Fibroblast of lung (primary cell): ENCODE data around the gene C4orf33. TPM values are rescaled to one million over a fixed set of nuclear protein-coding genes. Genes with fewer than 3 reads are reported as not detected.
"Not testable (repeated sequence)": the region's sequence is repeated elsewhere in the genome, so short reads cannot be mapped to it uniquely, and the experiment has no call there.

ENCODE experiments used
- DNase-seq, 2 donors: peaks; one replicate each; pipeline versions ENCODE4 v3.0.0 to v3.0.0-alpha.2; 2010; ENCODE audit warnings: low read depth in 2 of 2
- H2AFZ ChIP-seq: 2 replicates; pipeline ENCODE4 v1.5.1; 2012; ENCODE audit warnings: low read length, control low read depth, inconsistent platforms
- H3K27ac ChIP-seq: 2 replicates; pipeline ENCODE4 v1.5.1; 2011; ENCODE audit warnings: low read length, control low read depth; ENCODE audit not compliant: insufficient read depth
- H3K27me3 ChIP-seq: 2 replicates; pipeline ENCODE4 v1.5.1; 2011; ENCODE audit warnings: mild to moderate bottlenecking, low read length; ENCODE audit not compliant: control insufficient read depth, insufficient read depth
- H3K36me3 ChIP-seq: 2 replicates; pipeline ENCODE4 v1.5.1; 2011; ENCODE audit warnings: low read length; ENCODE audit not compliant: control insufficient read depth, insufficient read depth
- H3K4me1 ChIP-seq: 2 replicates; pipeline ENCODE4 v1.5.1; 2011; ENCODE audit warnings: low read length; ENCODE audit not compliant: control insufficient read depth, insufficient read depth; ENCODE audit errors: extremely low read depth
- H3K4me2 ChIP-seq: 2 replicates; pipeline ENCODE4 v1.5.1; 2011; ENCODE audit warnings: low read length, control low read depth; ENCODE audit not compliant: insufficient read depth; ENCODE audit errors: extremely low read depth
- H3K4me3 ChIP-seq, 4 experiments: fragments of 200-600 bp in 1 of 4; sonication (generic) in 1 of 4; replicated peaks in 1 of 4; 2 replicates each; pipeline ENCODE4 v1.5.1; 2011 to 2016; ENCODE audit warnings: low read length in 4 of 4, low read depth in 3 of 4, mild to moderate bottlenecking in 3 of 4, control low read depth in 2 of 4, inconsistent platforms in 1 of 4, mixed read lengths in 1 of 4; ENCODE audit not compliant: insufficient read depth in 1 of 4; ENCODE audit errors: control extremely low read depth in 1 of 4
- H3K79me2 ChIP-seq: 2 replicates; pipeline ENCODE4 v1.5.1; 2012; ENCODE audit warnings: mild to moderate bottlenecking, low read length, inconsistent platforms; ENCODE audit not compliant: control insufficient read depth, insufficient read depth
- H3K9ac ChIP-seq: 2 replicates; pipeline ENCODE4 v1.5.1; 2011; ENCODE audit warnings: mild to moderate bottlenecking, low read length, control low read depth; ENCODE audit not compliant: insufficient read depth
- H3K9me3 ChIP-seq: 2 replicates; pipeline ENCODE4 v1.5.1; 2012; ENCODE audit warnings: low read depth, low read length; ENCODE audit not compliant: control insufficient read depth, insufficient read depth
- H4K20me1 ChIP-seq: 2 replicates; pipeline ENCODE4 v1.5.1; 2011; ENCODE audit warnings: low read length; ENCODE audit not compliant: control insufficient read depth, insufficient read depth; ENCODE audit errors: extremely low read depth
- EZH2 ChIP-seq: IDR thresholded peaks from 2 replicates; pipeline ENCODE4 v1.5.1; 2012; ENCODE audit warnings: low read length, control low read depth, mild to moderate bottlenecking; ENCODE audit errors: missing control alignments
- polyA plus RNA-seq, 2 donors: library from polyadenylated mRNA; depleted of rRNA in 1 of 2; stranded (reverse) in 1 of 2; unstranded in 1 of 2; fragments of >200 nt; gene quantifications; 2 replicates each; pipeline ENCODE4 v1.2.1, GENCODE V29; 2011 to 2012; ENCODE audit warnings: missing spikeins in 1 of 2
- total RNA-seq: library from RNA; depleted of rRNA; stranded (reverse); fragments of >200 nt; gene quantifications from 2 replicates; pipeline ENCODE4 v1.2.1, GENCODE V29; 2014
- TF ChIP-seq, protein P1 (sequence below), 2 donors: IDR thresholded peaks in 1 of 2; conservative IDR thresholded peaks in 1 of 2; 1 replicate in 1 of 2; 2 replicates in 1 of 2; pipeline ENCODE4 v1.5.1; 2011 to 2012; ENCODE audit warnings: low read length in 2 of 2, control low read depth in 1 of 2, inconsistent platforms in 1 of 2, low read depth in 1 of 2, mild to moderate bottlenecking in 1 of 2

The C4orf33 gene
- total and polyA plus RNA-seq, 2 donors (not counting 1 experiment from before 2014, with no cell fraction given), result 14.0 to 16.7 TPM

DNA sequence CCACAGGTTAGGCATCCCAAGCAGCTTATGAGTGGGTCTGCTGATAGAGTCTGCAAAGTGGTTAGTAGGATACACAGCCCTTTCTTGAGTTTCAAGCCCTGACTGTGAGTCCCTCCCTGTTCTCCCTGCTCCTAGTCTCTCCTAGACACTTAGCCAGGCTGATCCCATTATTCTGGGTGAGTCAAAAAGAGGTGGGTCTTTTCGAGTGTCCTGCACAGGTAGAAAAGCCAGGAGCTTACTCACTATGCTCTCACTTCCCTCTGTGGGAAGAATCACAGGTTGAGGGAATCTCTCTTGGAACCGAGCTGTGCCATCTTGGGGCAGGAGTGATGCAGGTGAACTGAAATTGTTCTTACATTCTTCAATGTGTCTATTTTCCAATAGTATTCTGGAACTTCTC lies 32.3 kb upstream of the C4orf33 start:
- TF ChIP-seq, protein P1, sequence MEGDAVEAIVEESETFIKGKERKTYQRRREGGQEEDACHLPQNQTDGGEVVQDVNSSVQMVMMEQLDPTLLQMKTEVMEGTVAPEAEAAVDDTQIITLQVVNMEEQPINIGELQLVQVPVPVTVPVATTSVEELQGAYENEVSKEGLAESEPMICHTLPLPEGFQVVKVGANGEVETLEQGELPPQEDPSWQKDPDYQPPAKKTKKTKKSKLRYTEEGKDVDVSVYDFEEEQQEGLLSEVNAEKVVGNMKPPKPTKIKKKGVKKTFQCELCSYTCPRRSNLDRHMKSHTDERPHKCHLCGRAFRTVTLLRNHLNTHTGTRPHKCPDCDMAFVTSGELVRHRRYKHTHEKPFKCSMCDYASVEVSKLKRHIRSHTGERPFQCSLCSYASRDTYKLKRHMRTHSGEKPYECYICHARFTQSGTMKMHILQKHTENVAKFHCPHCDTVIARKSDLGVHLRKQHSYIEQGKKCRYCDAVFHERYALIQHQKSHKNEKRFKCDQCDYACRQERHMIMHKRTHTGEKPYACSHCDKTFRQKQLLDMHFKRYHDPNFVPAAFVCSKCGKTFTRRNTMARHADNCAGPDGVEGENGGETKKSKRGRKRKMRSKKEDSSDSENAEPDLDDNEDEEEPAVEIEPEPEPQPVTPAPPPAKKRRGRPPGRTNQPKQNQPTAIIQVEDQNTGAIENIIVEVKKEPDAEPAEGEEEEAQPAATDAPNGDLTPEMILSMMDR (conservative IDR thresholded peaks at IDR 0.05 in 1 of 2, IDR thresholded peaks at IDR 0.05 in 1 of 2; ENCODE audit: low read depth in 1 of 2, low read length in 2 of 2), result no peak
- no peak for TF ChIP-seq EZH2
- Histone ChIP-seq H3K27me3 (no peaks in the 10 kb centered on the region), H3K79me2 (no peaks in the 10 kb centered on the region), H3K27ac (no peak overlapping the region), H3K4me1 (peaks cover 4% of the 10 kb centered on the region), H3K9ac (no peak overlapping the region), H4K20me1 (no peaks in the 10 kb centered on the region), H3K36me3 (no peaks in the 10 kb centered on the region), H3K4me2 (no peak overlapping the region), H3K4me3 (no peak overlapping the region), H2AFZ (no peak overlapping the region), H3K9me3 (no peaks in the 10 kb centered on the region)
- no peak for DNase-seq

DNA sequence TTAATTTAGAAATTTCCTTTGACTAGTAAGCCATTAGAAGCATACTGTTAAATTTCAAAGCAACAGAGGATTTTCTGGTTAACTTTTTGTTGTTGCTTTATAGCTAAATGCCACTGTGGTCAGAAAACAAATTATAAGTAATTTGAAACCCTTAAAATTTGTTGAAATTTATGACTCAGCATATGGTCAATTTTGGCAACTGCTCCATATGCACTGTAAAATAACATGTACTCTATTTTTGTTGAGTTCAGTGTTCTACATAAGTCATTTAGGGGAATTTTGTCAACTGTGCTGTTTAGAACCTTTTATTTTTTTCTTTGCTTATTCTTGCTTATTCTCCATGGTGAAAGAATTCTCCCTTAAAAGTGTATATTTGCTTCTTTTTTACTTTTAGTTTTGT lies 31.2 kb upstream of the C4orf33 start:
- H3K4me2 ChIP-seq, result peak overlapping the region; percentile 29
- no peak overlapping the region for H3K4me3 ChIP-seq
- no peaks in the 10 kb centered on the region for H4K20me1 ChIP-seq
- no peaks in the 10 kb centered on the region for H3K36me3 ChIP-seq
- H3K4me1 ChIP-seq, result peaks cover 4% of the 10 kb centered on the region
- H3K27ac ChIP-seq, result no peak overlapping the region
- no peaks in the 10 kb centered on the region for H3K9me3 ChIP-seq
- TF ChIP-seq EZH2, result no peak
- TF ChIP-seq, protein P1 (conservative IDR thresholded peaks at IDR 0.05 in 1 of 2, IDR thresholded peaks at IDR 0.05 in 1 of 2; ENCODE audit: low read depth in 1 of 2, low read length in 2 of 2), result no peak
- H3K9ac ChIP-seq, result no peak overlapping the region
- no peak overlapping the region for H2AFZ ChIP-seq
- DNase-seq, result peak; percentile 76 to 91
- H3K27me3 ChIP-seq, result no peaks in the 10 kb centered on the region
- no peaks in the 10 kb centered on the region for H3K79me2 ChIP-seq

DNA sequence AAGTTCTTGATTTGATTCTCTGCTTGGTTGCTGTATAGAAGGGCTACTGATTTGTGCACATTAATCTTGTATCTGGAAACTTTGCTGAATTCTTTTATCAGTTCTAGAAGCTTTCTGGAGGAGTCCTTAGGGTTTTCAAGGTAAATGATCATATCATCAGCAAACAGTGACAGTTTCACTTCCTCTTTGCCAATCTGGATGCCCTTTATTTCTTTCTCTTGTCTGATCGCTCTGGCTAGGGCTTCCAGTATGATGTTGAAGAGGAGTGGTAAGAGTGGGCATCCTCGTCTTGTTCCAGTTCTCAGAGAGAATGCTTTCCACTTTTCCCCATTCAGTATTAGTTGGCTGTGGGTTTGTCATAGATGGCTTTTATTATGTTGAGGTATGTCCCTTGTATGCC lies 26.4 kb upstream of the C4orf33 start:
- not testable (repeated sequence) for H2AFZ ChIP-seq, H3K79me2 ChIP-seq

More for the DNA sequence above, 26.4 kb upstream of the C4orf33 start:
- H3K27ac ChIP-seq, H4K20me1 ChIP-seq, DNase-seq, H3K4me3 ChIP-seq, H3K9ac ChIP-seq, H3K27me3 ChIP-seq, H3K4me1 ChIP-seq, H3K36me3 ChIP-seq, H3K4me2 ChIP-seq, H3K9me3 ChIP-seq: not testable (repeated sequence)
